ENCODE measurements around the gene FANCD2. TPM values are rescaled to one million over a fixed set of nuclear protein-coding genes. Genes with fewer than 3 reads are reported as not detected.
"Not testable (repeated sequence)": the region's sequence is repeated elsewhere in the genome, so short reads cannot be mapped to it uniquely, and the experiment has no call there.

The FANCD2 gene
- total and polyA plus RNA-seq, 2 experiments from 2014 or later = 10.9 to 84.3 TPM

DNA sequence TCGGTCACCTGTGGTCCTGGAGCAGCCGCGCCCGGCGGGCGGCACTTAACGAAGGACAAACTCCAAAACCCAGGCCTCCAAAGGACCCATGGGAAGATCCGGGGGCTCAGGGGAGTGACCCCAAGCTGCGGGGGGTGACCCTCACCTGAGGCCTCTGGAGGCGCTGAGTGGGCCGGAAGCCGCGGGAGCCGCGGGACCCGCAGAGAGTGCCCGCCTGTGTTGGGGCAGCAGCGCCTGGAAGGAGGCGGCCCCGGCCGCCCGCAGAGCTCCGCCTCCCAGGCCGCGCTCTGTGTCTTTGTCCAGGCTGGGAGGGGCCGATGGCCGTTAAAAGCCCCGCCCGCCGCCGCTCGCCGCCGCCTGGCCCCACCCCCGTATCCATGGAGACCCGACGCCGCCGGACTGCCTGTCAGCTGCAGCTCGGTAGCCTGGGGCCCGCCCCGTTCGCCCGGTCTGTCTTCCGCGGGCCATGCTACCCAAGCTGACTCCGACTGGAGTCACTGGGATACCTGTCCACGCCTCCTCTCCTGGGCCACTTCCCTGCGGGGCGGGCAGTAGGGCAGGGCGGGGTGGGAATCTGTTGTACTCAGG lies 15.3 kb upstream of the FANCD2 start:
- TF ChIP-seq CTCF (IDR thresholded peaks at IDR 0.05; ENCODE audit: low read depth, low read length) = no peak
- DNase-seq (ENCODE audit: low read depth in 1 of 2, low spot score in 1 of 2) = peak; percentile 95 to 97
- Histone ChIP-seq H3K36me3 (no peaks in the 10 kb centered on the region), H3K4me3 (peak overlapping the region; percentile 57), H3K27ac (no peak overlapping the region), H3K4me1 (ENCODE audit: low read depth) (peaks cover 16% of the 10 kb centered on the region), H3K9me3 (ENCODE audit: low read depth) (no peaks in the 10 kb centered on the region), H3K27me3 (no peaks in the 10 kb centered on the region)

DNA sequence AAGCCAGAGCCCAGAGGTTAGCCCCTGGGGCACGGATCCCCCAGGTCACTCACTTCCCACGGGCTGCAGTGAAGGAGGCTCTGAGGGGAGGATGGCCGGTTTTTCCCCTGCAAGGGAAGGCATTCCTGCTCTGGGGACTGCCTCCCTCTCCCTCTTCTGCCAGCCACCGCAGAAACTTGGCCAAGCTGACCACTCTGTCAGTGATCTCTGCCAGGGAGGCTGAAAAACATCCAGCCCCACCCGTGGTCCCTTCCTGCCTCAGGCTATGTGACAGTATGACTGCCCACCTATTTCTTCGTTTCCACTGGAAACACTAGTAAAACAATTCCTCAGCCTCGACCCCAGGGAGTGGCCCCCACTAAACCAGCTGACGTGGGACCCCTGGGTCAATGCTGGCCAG lies 14.6 kb upstream of the FANCD2 start:
- no peak overlapping the region for H3K27ac ChIP-seq
- H3K9me3 ChIP-seq (ENCODE audit: low read depth) = no peaks in the 10 kb centered on the region
- no peak overlapping the region for H3K4me3 ChIP-seq
- no peak for TF ChIP-seq CTCF (IDR thresholded peaks at IDR 0.05; ENCODE audit: low read depth, low read length)
- H3K27me3 ChIP-seq = no peaks in the 10 kb centered on the region
- no peaks in the 10 kb centered on the region for H3K36me3 ChIP-seq
- peak in 1 of 2 donors; percentile 51 for DNase-seq (ENCODE audit: low read depth in 1 of 2, low spot score in 1 of 2)
- H3K4me1 ChIP-seq (ENCODE audit: low read depth) = peaks cover 21% of the 10 kb centered on the region

DNA sequence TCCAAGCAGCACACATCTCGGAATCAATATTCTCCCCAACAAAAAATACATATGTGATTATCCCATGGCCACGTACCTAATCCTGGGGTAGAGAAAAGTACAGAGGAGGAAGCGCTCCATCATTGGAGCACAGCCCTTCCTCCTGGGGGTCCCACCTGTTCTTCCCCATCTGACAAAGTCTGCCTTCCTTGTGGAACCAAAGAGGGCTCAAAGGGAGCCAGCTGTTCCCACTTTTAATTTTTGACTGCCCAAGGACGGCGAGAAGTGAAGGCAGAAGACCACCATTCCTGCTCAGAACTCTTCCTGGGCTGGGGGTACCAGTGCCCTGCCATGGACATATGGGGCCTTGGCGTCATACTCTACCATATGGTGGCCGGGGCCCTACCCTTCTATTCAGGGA lies 14.1 kb upstream of the FANCD2 start:
- Histone ChIP-seq H3K4me1 (ENCODE audit: low read depth) (peaks cover 21% of the 10 kb centered on the region), H3K9me3 (ENCODE audit: low read depth) (no peaks in the 10 kb centered on the region), H3K27ac (no peak overlapping the region), H3K4me3 (no peak overlapping the region), H3K36me3 (no peaks in the 10 kb centered on the region), H3K27me3 (no peaks in the 10 kb centered on the region)
- TF ChIP-seq CTCF (IDR thresholded peaks at IDR 0.05; ENCODE audit: low read depth, low read length) = no peak
- no peak for DNase-seq (ENCODE audit: low read depth in 1 of 2, low spot score in 1 of 2)

GRCh38 chr3:10015461-10015904 lies 10.8 kb upstream of the FANCD2 start:
- Histone ChIP-seq H3K4me1 (ENCODE audit: low read depth) (peaks cover 21% of the 10 kb centered on the region), H3K36me3 (peaks cover 6% of the 10 kb centered on the region), H3K27ac (peak overlapping the region; percentile 97), H3K27me3 (no peaks in the 10 kb centered on the region), H3K4me3 (no peak overlapping the region), H3K9me3 (ENCODE audit: low read depth) (no peaks in the 10 kb centered on the region)
- peak; percentile 77 to 99 for DNase-seq (ENCODE audit: low read depth in 1 of 2, low spot score in 1 of 2)
- TF ChIP-seq CTCF (IDR thresholded peaks at IDR 0.05; ENCODE audit: low read depth, low read length) = no peak

GRCh38 chr3:10017636-10018292 lies 8.5 kb upstream of the FANCD2 start:
- H3K36me3 ChIP-seq = peaks cover 14% of the 10 kb centered on the region
- no peak overlapping the region for H3K4me3 ChIP-seq
- no peak for TF ChIP-seq CTCF (IDR thresholded peaks at IDR 0.05; ENCODE audit: low read depth, low read length)
- peak overlapping the region; percentile 39 for H3K27ac ChIP-seq
- no peaks in the 10 kb centered on the region for H3K27me3 ChIP-seq
- DNase-seq (ENCODE audit: low read depth in 1 of 2, low spot score in 1 of 2) = peak in 1 of 2 donors; percentile 52
- H3K9me3 ChIP-seq (ENCODE audit: low read depth) = no peaks in the 10 kb centered on the region
- peaks cover 21% of the 10 kb centered on the region for H3K4me1 ChIP-seq (ENCODE audit: low read depth)

- Histone ChIP-seq H3K4me1 (ENCODE audit: low read depth) (peaks cover 21% of the 10 kb centered on the region), H3K36me3 (peaks cover 14% of the 10 kb centered on the region)
- H3K9me3 ChIP-seq (ENCODE audit: low read depth); H3K27me3 ChIP-seq; H3K4me3 ChIP-seq; H3K27ac ChIP-seq; DNase-seq (ENCODE audit: low read depth in 1 of 2, low spot score in 1 of 2): not testable (repeated sequence)
Measured at GRCh38 chr3:10018806-10019205, 7.4 kb upstream of the FANCD2 start.
